Colonic mucosa (tissue), 4 donors: ENCODE measurements around the gene KRT71. TPM values are rescaled to one million over a fixed set of nuclear protein-coding genes. Genes with fewer than 3 reads are reported as not detected.

Source experiments
- DNase-seq: peaks from one replicate; pipeline ENCODE4 v3.0.0-alpha.2; 2020
- H3K27ac ChIP-seq: fragments of 200-600 bp; one replicate; pipeline ENCODE4 v1.8.0; 2021
- H3K27me3 ChIP-seq: fragments of 200-600 bp; one replicate; pipeline ENCODE4 v1.8.0; 2021
- H3K36me3 ChIP-seq: fragments of 200-600 bp; one replicate; pipeline ENCODE4 v1.8.0; 2021
- H3K4me1 ChIP-seq: fragments of 200-600 bp; one replicate; pipeline ENCODE4 v1.8.0; 2021; ENCODE audit warnings: mild to moderate bottlenecking
- H3K4me3 ChIP-seq: fragments of 200-600 bp; one replicate; pipeline ENCODE4 v1.8.0; 2021
- H3K9ac ChIP-seq, 2 donors: one replicate each; pipeline ENCODE4 v1.7.0; 2013; ENCODE audit warnings: control low read depth in 2 of 2, low read depth in 2 of 2, low read length in 2 of 2
- H3K9me3 ChIP-seq: fragments of 200-600 bp; one replicate; pipeline ENCODE4 v1.8.0; 2021
- CTCF ChIP-seq: fragments of 200-600 bp; IDR thresholded peaks from one replicate; pipeline ENCODE4 v1.8.0; 2022; ENCODE audit warnings: antibody characterized with exemption, mild to moderate bottlenecking
- intact Hi-C: fragments of 100-400 bp; cut with DNase I; formaldehyde crosslinking; loops from one replicate; pipeline ENCODE4 v1.14.1; 2022
- total RNA-seq, 2 donors: library from RNA; stranded (reverse); fragmentation: NEBNext Ultra II Directional in 1 of 2; extraction: Animal tissue kit (Norgen Biotek cat#: 25700) in 1 of 2; gene quantifications; one replicate each; pipeline ENCODE4 v1.2.1, GENCODE V29; 2021
- donor health status: healthy.
- donor health status: DM: no; HTN: no; CAD: no.
- donor health status: DM: no; HTN: no; CAD: no.

KRT71 gene
- total RNA-seq, 2 donors from 2014 or later = not detected

GRCh38 chr12:52558781-52559445, 6.0 kb upstream of the KRT71 start:
- Histone ChIP-seq H3K27ac (no peak overlapping the region), H3K4me1 (no peaks in the 10 kb centered on the region), H3K27me3 (no peaks in the 10 kb centered on the region), H3K36me3 (no peaks in the 10 kb centered on the region), H3K9me3 (no peaks in the 10 kb centered on the region), H3K4me3 (no peak overlapping the region), H3K9ac (no peak overlapping the region)
- DNase-seq = no peak
- TF ChIP-seq CTCF = no peak
- intact Hi-C loops = no loop called here

- no peak for TF ChIP-seq CTCF
- no peaks in the 10 kb centered on the region for H3K36me3 ChIP-seq
- no peak for DNase-seq
Observed at GRCh38 chr12:52557476-52557875, 4.5 kb upstream of the KRT71 start.

GRCh38 chr12:52555577-52555976, 2.6 kb upstream of the KRT71 start:
- no peak for DNase-seq
- Histone ChIP-seq H3K4me3 (no peak overlapping the region), H3K27ac (no peak overlapping the region), H3K36me3 (no peaks in the 10 kb centered on the region), H3K27me3 (no peaks in the 10 kb centered on the region), H3K9ac (no peak overlapping the region), H3K4me1 (no peaks in the 10 kb centered on the region), H3K9me3 (no peaks in the 10 kb centered on the region)
- intact Hi-C loops = no loop called here
- no peak for TF ChIP-seq CTCF

More at GRCh38 chr12:52557476-52557875, 4.5 kb upstream of the KRT71 start:
- intact Hi-C loops = no loop called here
- no peak overlapping the region for H3K9ac ChIP-seq
- H3K27ac ChIP-seq = no peak overlapping the region
- H3K27me3 ChIP-seq = no peaks in the 10 kb centered on the region
- no peak overlapping the region for H3K4me3 ChIP-seq
- H3K9me3 ChIP-seq = no peaks in the 10 kb centered on the region
- H3K4me1 ChIP-seq = no peaks in the 10 kb centered on the region

GRCh38 chr12:52552055-52552454, 890 bp downstream of the KRT71 start:
- no peaks in the 10 kb centered on the region for H3K4me1 ChIP-seq
- DNase-seq = no peak
- H3K36me3 ChIP-seq = no peaks in the 10 kb centered on the region

GRCh38 chr12:52551216-52551865, 1.6 kb downstream of the KRT71 start:
- Histone ChIP-seq H3K27ac (no peak overlapping the region), H3K4me1 (no peaks in the 10 kb centered on the region), H3K9me3 (no peaks in the 10 kb centered on the region), H3K9ac (no peak overlapping the region), H3K36me3 (no peaks in the 10 kb centered on the region), H3K4me3 (no peak overlapping the region), H3K27me3 (no peaks in the 10 kb centered on the region)
- TF ChIP-seq CTCF = no peak
- intact Hi-C loops = no loop called here
- DNase-seq = no peak

More at GRCh38 chr12:52552055-52552454, 890 bp downstream of the KRT71 start:
- Histone ChIP-seq H3K4me3 (no peak overlapping the region), H3K27me3 (no peaks in the 10 kb centered on the region), H3K27ac (no peak overlapping the region), H3K9ac (no peak overlapping the region), H3K9me3 (no peaks in the 10 kb centered on the region)
- no peak for TF ChIP-seq CTCF
- intact Hi-C loops = no loop called here
